Measurements from ENCODE around the gene RBFOX2. TPM values are rescaled to one million over a fixed set of nuclear protein-coding genes. Genes with fewer than 3 reads are reported as not detected.

RBFOX2 gene
- polyA plus RNA-seq, 2 of the 4 experiments (the other 2 are of a cell fraction): 30.3 to 77.7 TPM

DNA sequence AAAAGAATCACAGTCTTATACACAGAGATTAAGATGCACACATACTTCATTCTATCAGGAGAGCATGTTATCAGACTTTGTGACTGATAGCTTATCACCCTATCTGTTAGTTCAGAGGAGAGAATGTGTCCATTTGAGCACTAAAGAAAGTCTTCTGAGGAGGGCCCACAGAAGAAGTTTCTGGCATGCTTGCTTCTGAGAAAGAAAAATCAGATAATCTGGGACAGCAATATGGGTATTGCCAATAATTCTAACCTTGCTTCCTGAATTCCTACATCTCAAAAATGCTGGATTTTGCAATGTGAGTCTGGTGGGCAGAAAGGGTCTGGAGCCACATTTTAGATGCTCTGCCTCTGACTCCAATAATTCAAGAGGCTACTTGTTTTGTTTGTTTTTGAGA is 128.9 kb downstream of the RBFOX2 start (continued):
- TF ChIP-seq ZC3H11A (IDR thresholded peaks at IDR 0.05) (no peak), JUN (IDR thresholded peaks at IDR 0.05) (no peak), CBX8 (IDR thresholded peaks at IDR 0.05) (no peak)

DNA sequence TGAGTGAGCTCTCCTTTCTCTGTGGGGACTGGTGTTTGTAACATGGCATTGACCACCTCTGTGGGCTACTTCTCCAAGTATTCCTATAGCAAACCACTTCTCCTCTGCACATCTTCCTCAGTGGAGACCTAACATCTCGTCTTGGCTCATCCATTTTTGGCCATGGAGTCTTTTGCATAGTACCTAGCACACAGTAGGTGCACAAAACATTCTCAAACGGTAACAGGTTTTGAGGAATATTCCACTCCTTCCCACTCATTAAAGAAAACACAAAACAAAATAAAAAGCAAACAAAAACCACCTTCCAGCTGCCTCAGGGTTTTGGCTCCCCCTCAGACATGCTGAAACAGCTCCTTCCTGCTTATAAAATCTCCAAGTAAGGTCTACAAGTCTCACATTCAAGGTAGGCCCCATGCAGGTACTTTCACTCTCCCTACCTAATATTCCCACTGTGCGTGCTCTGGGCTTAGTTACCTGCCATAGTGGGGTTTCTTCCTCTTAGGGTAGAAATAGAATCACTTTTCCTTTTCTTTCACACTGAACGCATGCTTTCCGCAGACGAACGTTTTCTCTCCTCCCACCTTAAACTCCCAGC is 132.4 kb downstream of the RBFOX2 start:
- no peak for TF ChIP-seq HDAC2 (IDR thresholded peaks at IDR 0.05)
- TF ChIP-seq RARB (CRISPR knock-in tag; IDR thresholded peaks at IDR 0.05): no peak
- no peak for TF ChIP-seq GATA3 (IDR thresholded peaks at IDR 0.05; ENCODE audit: borderline replicate concordance)
- TF ChIP-seq, protein P1, sequence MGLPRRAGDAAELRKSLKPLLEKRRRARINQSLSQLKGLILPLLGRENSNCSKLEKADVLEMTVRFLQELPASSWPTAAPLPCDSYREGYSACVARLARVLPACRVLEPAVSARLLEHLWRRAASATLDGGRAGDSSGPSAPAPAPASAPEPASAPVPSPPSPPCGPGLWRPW (IDR thresholded peaks at IDR 0.05): no peak
- no peak for TF ChIP-seq MYC (IDR thresholded peaks at IDR 0.05; ENCODE audit: borderline replicate concordance, low read length)
- no peak for TF ChIP-seq EHMT2 (IDR thresholded peaks at IDR 0.05; ENCODE audit: low read depth)
- TF ChIP-seq HOXB5 (CRISPR knock-in tag; IDR thresholded peaks at IDR 0.05): no peak
- TF ChIP-seq, protein P2, sequence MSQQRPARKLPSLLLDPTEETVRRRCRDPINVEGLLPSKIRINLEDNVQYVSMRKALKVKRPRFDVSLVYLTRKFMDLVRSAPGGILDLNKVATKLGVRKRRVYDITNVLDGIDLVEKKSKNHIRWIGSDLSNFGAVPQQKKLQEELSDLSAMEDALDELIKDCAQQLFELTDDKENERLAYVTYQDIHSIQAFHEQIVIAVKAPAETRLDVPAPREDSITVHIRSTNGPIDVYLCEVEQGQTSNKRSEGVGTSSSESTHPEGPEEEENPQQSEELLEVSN (IDR thresholded peaks at IDR 0.05; ENCODE audit: borderline replicate concordance, low read depth): no peak
- TF ChIP-seq ZSCAN20 (CRISPR knock-in tag; IDR thresholded peaks at IDR 0.05): no peak
- Histone ChIP-seq H3K4me2 (no peak overlapping the region), H3K4me1 (peaks cover 57% of the 10 kb centered on the region), H3K27ac (peak overlapping the region in 1 of 2 experiments; percentile 73; a peak in 2 of 6 replicates), H3K9me3 (no peaks in the 10 kb centered on the region), H3K4me3 (no peak overlapping the region)
- no peak for ATAC-seq
- no peak for FAIRE-seq
- no peak for DNase-seq (ENCODE audit: low read depth in 1 of 2, low spot score in 1 of 2)
- WGBS (ENCODE audit: missing lambda C conversion rate): 78% methylated on average over 7 of the region's 7 CpGs
- CTCF ChIA-PET: interaction anchor here (1.1 kb wide), 1 partner anchor 264 kb away, joined by 5 read pairs; no protein-coding TSS in a partner anchor
- POLR2A ChIA-PET: no interaction called here

DNA sequence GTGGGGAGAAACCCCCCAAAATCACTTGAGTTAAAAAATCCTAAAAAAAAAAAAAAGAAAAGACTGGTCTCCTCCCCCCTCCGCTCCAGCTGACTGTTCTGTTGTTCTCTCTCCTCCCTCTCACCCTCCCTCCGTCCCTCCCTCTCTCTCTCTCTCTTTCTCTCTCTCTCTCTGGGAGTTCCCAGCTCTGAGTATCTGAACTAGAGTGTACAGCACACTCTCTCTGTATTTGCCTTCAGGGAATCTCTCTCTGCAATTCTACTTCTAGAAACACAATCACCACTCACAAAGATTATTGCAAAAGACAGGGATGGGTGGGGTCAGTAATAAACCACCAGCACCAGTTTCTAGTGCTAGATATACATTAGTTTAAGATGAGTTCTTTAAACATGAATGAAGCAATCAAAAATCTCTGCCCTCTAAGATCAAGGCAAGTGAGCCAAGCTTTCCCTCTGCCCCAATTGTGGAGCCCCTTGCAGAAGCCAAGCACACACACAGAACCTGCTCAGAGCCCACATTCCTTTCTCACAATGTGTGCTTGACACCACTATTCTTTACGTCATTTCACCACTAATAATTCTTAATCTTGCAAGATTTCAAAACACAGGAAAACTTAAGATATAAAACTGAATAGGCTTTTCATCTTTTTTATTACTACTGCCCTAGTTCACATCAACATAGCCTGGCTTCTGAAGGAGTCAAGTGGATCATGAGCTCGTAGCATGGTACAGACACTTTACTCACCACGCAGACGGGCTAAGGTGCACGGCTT is 133.5 kb downstream of the RBFOX2 start:
- WGBS (ENCODE audit: missing lambda C conversion rate): 73% methylated on average over 7 of the region's 7 CpGs
- no peak for FAIRE-seq
- 0 out of 4 replicates have a peak, but pooled peaks have one; percentile 20 to 25 for TF ChIP-seq CEBPB (IDR thresholded peaks at IDR 0.05)
- TF ChIP-seq FOSL2 (IDR thresholded peaks at IDR 0.05): no peak
- TF ChIP-seq FOSL2 (CRISPR knock-in tag; IDR thresholded peaks at IDR 0.05): no peak
- no peak for TF ChIP-seq ZFP36 (IDR thresholded peaks at IDR 0.05; ENCODE audit: borderline replicate concordance, partially characterized antibody)

DNA sequence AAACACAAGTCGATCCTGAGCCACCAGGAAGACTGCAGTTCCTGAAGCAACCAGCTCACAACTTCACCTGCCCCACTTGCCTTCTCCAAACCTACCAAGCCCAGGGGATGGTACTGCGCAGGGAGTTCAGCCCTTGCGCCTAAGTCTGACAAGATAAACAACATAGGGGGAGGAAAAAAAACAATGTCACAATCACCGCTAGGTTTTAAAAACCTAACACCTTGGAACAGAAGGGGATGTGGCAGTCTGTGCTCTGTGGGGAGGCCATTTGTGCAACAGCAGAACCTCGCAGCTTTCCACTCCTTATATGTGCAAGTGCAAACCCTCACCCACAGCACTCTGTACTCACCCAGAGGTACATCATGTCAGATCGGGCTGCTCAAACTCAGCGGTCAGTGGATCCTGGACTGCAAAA is 134.2 kb downstream of the RBFOX2 start:
- Histone ChIP-seq H3K4me1 (peaks cover 40% of the 10 kb centered on the region), H3K4me3 (no peak overlapping the region), H3K4me2 (peak overlapping the region; percentile 51), H3K9me3 (no peaks in the 10 kb centered on the region), H3K27ac (peak overlapping the region; percentile 35 to 73; a peak in 4 of 6 replicates)
- ATAC-seq (peak in 1 of 2 experiments; percentile 47; a peak in 2 of 6 replicates), FAIRE-seq (no peak), DNase-seq (ENCODE audit: low read depth in 1 of 2, low spot score in 1 of 2) (no peak)
- POLR2A ChIA-PET: no interaction called here
- 74% methylated on average over 6 of the region's 7 CpGs for WGBS (ENCODE audit: missing lambda C conversion rate)
- CTCF ChIA-PET: interaction anchor here (2.2 kb wide), 1 partner anchor 11 kb away, joined by 5 read pairs; no protein-coding TSS in a partner anchor
- TF ChIP-seq ZFP36 (IDR thresholded peaks at IDR 0.05; ENCODE audit: borderline replicate concordance, partially characterized antibody): no peak
- TF ChIP-seq ZSCAN20 (CRISPR knock-in tag; IDR thresholded peaks at IDR 0.05): no peak
- TF ChIP-seq FOSB (CRISPR knock-in tag; IDR thresholded peaks at IDR 0.05): no peak
- TF ChIP-seq, protein P3, sequence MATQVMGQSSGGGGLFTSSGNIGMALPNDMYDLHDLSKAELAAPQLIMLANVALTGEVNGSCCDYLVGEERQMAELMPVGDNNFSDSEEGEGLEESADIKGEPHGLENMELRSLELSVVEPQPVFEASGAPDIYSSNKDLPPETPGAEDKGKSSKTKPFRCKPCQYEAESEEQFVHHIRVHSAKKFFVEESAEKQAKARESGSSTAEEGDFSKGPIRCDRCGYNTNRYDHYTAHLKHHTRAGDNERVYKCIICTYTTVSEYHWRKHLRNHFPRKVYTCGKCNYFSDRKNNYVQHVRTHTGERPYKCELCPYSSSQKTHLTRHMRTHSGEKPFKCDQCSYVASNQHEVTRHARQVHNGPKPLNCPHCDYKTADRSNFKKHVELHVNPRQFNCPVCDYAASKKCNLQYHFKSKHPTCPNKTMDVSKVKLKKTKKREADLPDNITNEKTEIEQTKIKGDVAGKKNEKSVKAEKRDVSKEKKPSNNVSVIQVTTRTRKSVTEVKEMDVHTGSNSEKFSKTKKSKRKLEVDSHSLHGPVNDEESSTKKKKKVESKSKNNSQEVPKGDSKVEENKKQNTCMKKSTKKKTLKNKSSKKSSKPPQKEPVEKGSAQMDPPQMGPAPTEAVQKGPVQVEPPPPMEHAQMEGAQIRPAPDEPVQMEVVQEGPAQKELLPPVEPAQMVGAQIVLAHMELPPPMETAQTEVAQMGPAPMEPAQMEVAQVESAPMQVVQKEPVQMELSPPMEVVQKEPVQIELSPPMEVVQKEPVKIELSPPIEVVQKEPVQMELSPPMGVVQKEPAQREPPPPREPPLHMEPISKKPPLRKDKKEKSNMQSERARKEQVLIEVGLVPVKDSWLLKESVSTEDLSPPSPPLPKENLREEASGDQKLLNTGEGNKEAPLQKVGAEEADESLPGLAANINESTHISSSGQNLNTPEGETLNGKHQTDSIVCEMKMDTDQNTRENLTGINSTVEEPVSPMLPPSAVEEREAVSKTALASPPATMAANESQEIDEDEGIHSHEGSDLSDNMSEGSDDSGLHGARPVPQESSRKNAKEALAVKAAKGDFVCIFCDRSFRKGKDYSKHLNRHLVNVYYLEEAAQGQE (IDR thresholded peaks at IDR 0.05): no peak
- no peak for TF ChIP-seq NR3C1 (IDR thresholded peaks at IDR 0.05)
- TF ChIP-seq, protein P4, sequence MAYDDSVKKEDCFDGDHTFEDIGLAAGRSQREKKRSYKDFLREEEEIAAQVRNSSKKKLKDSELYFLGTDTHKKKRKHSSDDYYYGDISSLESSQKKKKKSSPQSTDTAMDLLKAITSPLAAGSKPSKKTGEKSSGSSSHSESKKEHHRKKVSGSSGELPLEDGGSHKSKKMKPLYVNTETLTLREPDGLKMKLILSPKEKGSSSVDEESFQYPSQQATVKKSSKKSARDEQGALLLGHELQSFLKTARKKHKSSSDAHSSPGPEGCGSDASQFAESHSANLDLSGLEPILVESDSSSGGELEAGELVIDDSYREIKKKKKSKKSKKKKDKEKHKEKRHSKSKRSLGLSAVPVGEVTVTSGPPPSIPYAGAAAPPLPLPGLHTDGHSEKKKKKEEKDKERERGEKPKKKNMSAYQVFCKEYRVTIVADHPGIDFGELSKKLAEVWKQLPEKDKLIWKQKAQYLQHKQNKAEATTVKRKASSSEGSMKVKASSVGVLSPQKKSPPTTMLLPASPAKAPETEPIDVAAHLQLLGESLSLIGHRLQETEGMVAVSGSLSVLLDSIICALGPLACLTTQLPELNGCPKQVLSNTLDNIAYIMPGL (CRISPR knock-in tag; IDR thresholded peaks at IDR 0.05; ENCODE audit: borderline replicate concordance): no peak
- no peak for TF ChIP-seq TP53 (CRISPR knock-in tag; IDR thresholded peaks at IDR 0.05)
- no peak for TF ChIP-seq KDM5A (IDR thresholded peaks at IDR 0.05)
- TF ChIP-seq, protein P5, sequence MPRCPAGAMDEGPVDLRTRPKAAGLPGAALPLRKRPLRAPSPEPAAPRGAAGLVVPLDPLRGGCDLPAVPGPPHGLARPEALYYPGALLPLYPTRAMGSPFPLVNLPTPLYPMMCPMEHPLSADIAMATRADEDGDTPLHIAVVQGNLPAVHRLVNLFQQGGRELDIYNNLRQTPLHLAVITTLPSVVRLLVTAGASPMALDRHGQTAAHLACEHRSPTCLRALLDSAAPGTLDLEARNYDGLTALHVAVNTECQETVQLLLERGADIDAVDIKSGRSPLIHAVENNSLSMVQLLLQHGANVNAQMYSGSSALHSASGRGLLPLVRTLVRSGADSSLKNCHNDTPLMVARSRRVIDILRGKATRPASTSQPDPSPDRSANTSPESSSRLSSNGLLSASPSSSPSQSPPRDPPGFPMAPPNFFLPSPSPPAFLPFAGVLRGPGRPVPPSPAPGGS (IDR thresholded peaks at IDR 0.05): no peak
- no peak for TF ChIP-seq KDM1A (IDR thresholded peaks at IDR 0.05; ENCODE audit: low read depth)

More for the DNA sequence above, 133.5 kb downstream of the RBFOX2 start:
- ChIA-PET POLR2A (no interaction called here), CTCF (interaction anchor here (1.1 to 2.2 kb wide), 2 partner anchors 11 to 263 kb away, joined by 5 read pairs; no protein-coding TSS in a partner anchor)
- Histone ChIP-seq H3K27ac (peak overlapping the region; percentile 35 to 73; a peak in 4 of 6 replicates), H3K4me3 (no peak overlapping the region), H3K4me1 (peaks cover 46% of the 10 kb centered on the region), H3K9me3 (no peaks in the 10 kb centered on the region), H3K4me2 (peak overlapping the region; percentile 51)
- peak; percentile 78 to 83; a peak in 5 of 6 replicates for ATAC-seq
- DNase-seq (ENCODE audit: low read depth in 1 of 2, low spot score in 1 of 2): peak in 1 of 2 experiments; percentile 37
